Fibroblast of pulmonary artery (primary cell): ENCODE measurements around the gene FAM53B.

Experiments used
- DNase-seq: peaks from one replicate; pipeline ENCODE4 v3.0.0-alpha.2; 2010; ENCODE audit warnings: low read depth
- H3K4me3 ChIP-seq: replicated peaks from 2 replicates; pipeline ENCODE4 v1.5.1; 2011; ENCODE audit warnings: low read depth, mild to moderate bottlenecking, control low read depth, low read length, moderate library complexity
- CTCF ChIP-seq: IDR thresholded peaks from 2 replicates; pipeline ENCODE4 v1.5.1; 2011; ENCODE audit warnings: mild to moderate bottlenecking, control low read depth, low read length, inconsistent platforms; ENCODE audit errors: missing control alignments

Gene FAM53B

GRCh38 chr10:124644236-124644635, 99.9 kb downstream of the FAM53B start:
- H3K4me3 ChIP-seq = no peak overlapping the region
- no peak for TF ChIP-seq CTCF
- no peak for DNase-seq

GRCh38 chr10:124643330-124644009, 100.7 kb downstream of the FAM53B start:
- TF ChIP-seq CTCF = no peak
- no peak overlapping the region for H3K4me3 ChIP-seq
- no peak for DNase-seq

GRCh38 chr10:124642088-124642710, 102.0 kb downstream of the FAM53B start:
- H3K4me3 ChIP-seq = no peak overlapping the region
- no peak for DNase-seq
- no peak for TF ChIP-seq CTCF

- DNase-seq = peak; percentile 66
- no peak for TF ChIP-seq CTCF
- H3K4me3 ChIP-seq = no peak overlapping the region
Observed at GRCh38 chr10:124641282-124642087, 102.7 kb downstream of the FAM53B start.

- no peak overlapping the region for H3K4me3 ChIP-seq
- no peak for DNase-seq
- TF ChIP-seq CTCF = no peak
Observed at GRCh38 chr10:124640538-124641231, 103.5 kb downstream of the FAM53B start.

GRCh38 chr10:124640056-124640455, 104.1 kb downstream of the FAM53B start:
- no peak for DNase-seq
- H3K4me3 ChIP-seq = no peak overlapping the region
- no peak for TF ChIP-seq CTCF
